Type B pancreatic cell (in vitro differentiated cells): ENCODE data around the gene LTB4R2. TPM values are rescaled to one million over a fixed set of nuclear protein-coding genes. Genes with fewer than 3 reads are reported as not detected.

ENCODE experiments used
- DNase-seq: peaks from one replicate; pipeline ENCODE4 v3.0.0; 2021; ENCODE audit warnings: mixed read lengths; ENCODE audit not compliant: unreplicated experiment; ENCODE audit errors: extremely low spot score
- H3K27ac Mint-ChIP-seq: 2 replicates; pipeline ENCODE4 v1.8.0; 2021; ENCODE audit warnings: mild to moderate bottlenecking, mixed read lengths
- H3K27me3 Mint-ChIP-seq: 2 replicates; pipeline ENCODE4 v1.8.0; 2021; ENCODE audit warnings: mixed read lengths
- H3K36me3 Mint-ChIP-seq: 2 replicates; pipeline ENCODE4 v1.8.0; 2021; ENCODE audit warnings: mixed read lengths
- H3K4me1 Mint-ChIP-seq: one replicate; pipeline ENCODE4 v1.8.0; 2021; ENCODE audit warnings: mixed read lengths; ENCODE audit not compliant: unreplicated experiment
- H3K4me3 Mint-ChIP-seq: 2 replicates; pipeline ENCODE4 v1.8.0; 2021; ENCODE audit warnings: mild to moderate bottlenecking, mixed read lengths
- H3K9me3 Mint-ChIP-seq: 2 replicates; pipeline ENCODE4 v1.8.0; 2021; ENCODE audit warnings: mixed read lengths
- total RNA-seq: library from RNA; stranded (reverse); gene quantifications from 2 replicates; pipeline ENCODE4 v1.2.1, GENCODE V29; 2021; ENCODE audit warnings: low replicate concordance
- TF ChIP-seq, protein P1 (sequence below): fragments of 200-600 bp; sonication (generic); conservative IDR thresholded peaks from 2 replicates; pipeline ENCODE4 v1.5.0; 2021; ENCODE audit warnings: antibody characterized with exemption, mild to moderate bottlenecking

Gene LTB4R2
- total RNA-seq, 1 donor from 2014 or later: 9.4 TPM

DNA sequence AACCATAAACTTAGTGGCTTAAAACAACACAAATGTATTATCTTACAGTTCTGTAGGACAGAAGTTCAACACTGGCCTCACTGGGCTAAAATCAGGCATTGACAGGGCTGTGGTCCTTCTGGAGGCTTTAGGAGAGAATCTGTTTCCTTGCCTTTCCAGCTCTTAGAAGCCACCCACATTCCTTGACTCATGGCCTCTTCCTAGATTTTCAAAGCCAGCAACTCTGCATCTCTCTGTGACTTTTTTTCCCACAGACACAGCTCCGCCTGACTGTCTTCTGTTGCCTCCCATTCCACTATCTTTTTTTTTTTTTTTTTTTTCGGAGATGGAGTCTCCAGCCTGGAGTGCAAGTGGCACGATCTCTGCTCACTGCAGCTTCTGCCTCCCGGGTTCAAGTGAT lies 46.3 kb downstream of the LTB4R2 start:
- H3K9me3 Mint-ChIP-seq: no peaks in the 10 kb centered on the region
- no peak for DNase-seq
- H3K27me3 Mint-ChIP-seq: peaks cover 45% of the 10 kb centered on the region
- TF ChIP-seq, protein P1, sequence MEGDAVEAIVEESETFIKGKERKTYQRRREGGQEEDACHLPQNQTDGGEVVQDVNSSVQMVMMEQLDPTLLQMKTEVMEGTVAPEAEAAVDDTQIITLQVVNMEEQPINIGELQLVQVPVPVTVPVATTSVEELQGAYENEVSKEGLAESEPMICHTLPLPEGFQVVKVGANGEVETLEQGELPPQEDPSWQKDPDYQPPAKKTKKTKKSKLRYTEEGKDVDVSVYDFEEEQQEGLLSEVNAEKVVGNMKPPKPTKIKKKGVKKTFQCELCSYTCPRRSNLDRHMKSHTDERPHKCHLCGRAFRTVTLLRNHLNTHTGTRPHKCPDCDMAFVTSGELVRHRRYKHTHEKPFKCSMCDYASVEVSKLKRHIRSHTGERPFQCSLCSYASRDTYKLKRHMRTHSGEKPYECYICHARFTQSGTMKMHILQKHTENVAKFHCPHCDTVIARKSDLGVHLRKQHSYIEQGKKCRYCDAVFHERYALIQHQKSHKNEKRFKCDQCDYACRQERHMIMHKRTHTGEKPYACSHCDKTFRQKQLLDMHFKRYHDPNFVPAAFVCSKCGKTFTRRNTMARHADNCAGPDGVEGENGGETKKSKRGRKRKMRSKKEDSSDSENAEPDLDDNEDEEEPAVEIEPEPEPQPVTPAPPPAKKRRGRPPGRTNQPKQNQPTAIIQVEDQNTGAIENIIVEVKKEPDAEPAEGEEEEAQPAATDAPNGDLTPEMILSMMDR: no peak
- peaks cover 6% of the 10 kb centered on the region for H3K4me1 Mint-ChIP-seq
- H3K27ac Mint-ChIP-seq: no peak overlapping the region
- no peaks in the 10 kb centered on the region for H3K36me3 Mint-ChIP-seq
- no peak overlapping the region for H3K4me3 Mint-ChIP-seq

DNA sequence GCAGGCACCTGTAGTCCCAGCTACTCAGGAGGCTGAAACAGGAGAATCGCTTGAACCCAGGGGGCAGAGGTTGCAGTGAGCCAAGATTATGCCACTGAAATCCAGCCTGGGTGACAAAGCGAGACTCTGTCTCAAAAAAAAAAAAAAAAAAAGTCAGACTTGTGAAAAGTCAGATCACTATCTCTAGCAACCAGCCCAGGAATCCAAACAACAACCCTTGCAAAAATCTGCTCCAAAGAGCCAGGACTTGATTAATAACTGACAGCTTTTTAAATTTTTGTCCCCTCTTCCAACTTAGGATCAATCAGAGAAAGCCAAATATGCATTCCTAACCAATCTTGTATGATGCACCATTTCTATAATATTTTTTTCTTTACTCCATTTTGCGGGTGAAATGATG lies 50.3 kb downstream of the LTB4R2 start:
- no peaks in the 10 kb centered on the region for H3K9me3 Mint-ChIP-seq
- peaks cover 23% of the 10 kb centered on the region for H3K27me3 Mint-ChIP-seq
- H3K4me3 Mint-ChIP-seq: no peak overlapping the region
- TF ChIP-seq, protein P1: no peak
- H3K27ac Mint-ChIP-seq: no peak overlapping the region
- DNase-seq: no peak
- H3K36me3 Mint-ChIP-seq: no peaks in the 10 kb centered on the region
- H3K4me1 Mint-ChIP-seq: no peaks in the 10 kb centered on the region

DNA sequence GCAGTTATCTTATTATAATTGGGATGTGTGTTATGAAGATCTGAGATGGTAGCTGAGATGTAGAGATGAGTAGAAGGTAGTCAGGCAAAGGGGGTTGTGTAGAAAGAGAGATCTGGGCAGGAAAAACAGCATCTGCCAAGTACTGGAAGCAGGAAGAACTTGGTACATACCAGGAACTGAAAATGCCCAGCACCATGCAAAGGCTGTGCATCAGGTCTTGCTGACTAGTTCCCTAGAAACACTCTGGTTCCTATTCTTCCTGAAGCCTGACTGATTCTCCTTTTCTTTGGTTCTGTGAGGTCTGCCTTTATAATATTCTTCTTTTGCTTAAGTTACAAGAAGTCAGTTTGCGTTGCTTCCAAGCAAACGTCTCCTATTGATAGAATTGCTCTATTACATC lies 51.4 kb downstream of the LTB4R2 start:
- Mint-ChIP-seq H3K27ac (no peak overlapping the region), H3K27me3 (peaks cover 23% of the 10 kb centered on the region), H3K4me1 (peaks cover 7% of the 10 kb centered on the region), H3K9me3 (no peaks in the 10 kb centered on the region), H3K36me3 (no peaks in the 10 kb centered on the region), H3K4me3 (no peak overlapping the region)
- DNase-seq: no peak
- TF ChIP-seq, protein P1: no peak

Other genes with a start within 250 kb of the LTB4R2 start
- not detected in 2 replicates for gene CPNE6, start 238.6 kb upstream of the LTB4R2 start, total RNA-seq
- gene PCK2, start 215.8 kb upstream of the LTB4R2 start, total RNA-seq: 35.0 and 40.9 TPM in 2 replicates
- gene DCAF11, start 195.4 kb upstream of the LTB4R2 start, total RNA-seq: 65.0 and 78.3 TPM in 2 replicates
- gene NRL, start 195.2 kb upstream of the LTB4R2 start, total RNA-seq: 1.3 and 1.8 TPM in 2 replicates
- gene FITM1, start 179.5 kb upstream of the LTB4R2 start, total RNA-seq: 0.26 and 0.53 TPM in 2 replicates
- gene PSME1, start 173.9 kb upstream of the LTB4R2 start, total RNA-seq: 142 and 177 TPM in 2 replicates
- 16.2 and 25.9 TPM in 2 replicates for gene EMC9, start 168.5 kb upstream of the LTB4R2 start, total RNA-seq
- gene PSME2, start 163.5 kb upstream of the LTB4R2 start, total RNA-seq: 134 and 155 TPM in 2 replicates
- 68.6 and 78.4 TPM in 2 replicates for gene RNF31, start 162.6 kb upstream of the LTB4R2 start, total RNA-seq
- gene IRF9, start 148.9 kb upstream of the LTB4R2 start, total RNA-seq: 60.0 and 63.4 TPM in 2 replicates
- 84.2 and 221 TPM in 2 replicates for gene REC8, start 138.1 kb upstream of the LTB4R2 start, total RNA-seq
- 49.0 and 67.1 TPM in 2 replicates for gene IPO4, start 121.3 kb upstream of the LTB4R2 start, total RNA-seq
- gene TM9SF1, start 114.7 kb upstream of the LTB4R2 start, total RNA-seq: 50.5 and 60.7 TPM in 2 replicates
- gene TSSK4, start 104.4 kb upstream of the LTB4R2 start, total RNA-seq: 0.48 and 0.53 TPM in 2 replicates
- 44.3 and 47.3 TPM in 2 replicates for gene CHMP4A, start 96.7 kb upstream of the LTB4R2 start, total RNA-seq
- gene MDP1, start 94.1 kb upstream of the LTB4R2 start, total RNA-seq: 16.9 and 22.6 TPM in 2 replicates
- 158 and 161 TPM in 2 replicates for gene NEDD8, start 77.8 kb upstream of the LTB4R2 start, total RNA-seq
- 53.6 and 66.6 TPM in 2 replicates for gene GMPR2, start 77.2 kb upstream of the LTB4R2 start, total RNA-seq
- 41.0 and 58.6 TPM in 2 replicates for gene TINF2, start 67.5 kb upstream of the LTB4R2 start, total RNA-seq
- gene TGM1, start 47.0 kb upstream of the LTB4R2 start, total RNA-seq: 10.1 and 16.6 TPM in 2 replicates
- gene RABGGTA, start 38.5 kb upstream of the LTB4R2 start, total RNA-seq: 31.1 and 39.2 TPM in 2 replicates
- 31.4 and 32.9 TPM in 2 replicates for gene DHRS1, start 10.4 kb upstream of the LTB4R2 start, total RNA-seq
- gene NOP9, start 10.3 kb upstream of the LTB4R2 start, total RNA-seq: 26.2 and 33.9 TPM in 2 replicates
- gene CIDEB, start 2.2 kb upstream of the LTB4R2 start, total RNA-seq: 4.9 and 11.1 TPM in 2 replicates
- gene LTB4R, start 1.4 kb downstream of the LTB4R2 start, total RNA-seq: 5.1 and 8.8 TPM in 2 replicates
- gene ADCY4, start 24.9 kb downstream of the LTB4R2 start, total RNA-seq: 2.2 and 2.5 TPM in 2 replicates
- gene RIPK3, start 29.9 kb downstream of the LTB4R2 start, total RNA-seq: 5.6 and 7.5 TPM in 2 replicates
- gene NFATC4, start 58.0 kb downstream of the LTB4R2 start, total RNA-seq: 33.8 and 130 TPM in 2 replicates
- gene NYNRIN, start 88.9 kb downstream of the LTB4R2 start, total RNA-seq: 79.2 and 129 TPM in 2 replicates
- 1.4 and 2.4 TPM in 2 replicates for gene CBLN3, start 119.5 kb downstream of the LTB4R2 start, total RNA-seq
- gene KHNYN, start 119.8 kb downstream of the LTB4R2 start, total RNA-seq: 81.3 and 113 TPM in 2 replicates
- 54.1 and 62.1 TPM in 2 replicates for gene SDR39U1, start 132.6 kb downstream of the LTB4R2 start, total RNA-seq
- not detected in 2 replicates for gene CMA1, start 198.1 kb downstream of the LTB4R2 start, total RNA-seq